Tibial artery (tissue), 4 donors: Measurements from ENCODE around the gene CCDC91.

ENCODE experiments used
- DNase-seq, 2 donors: peaks; one replicate each; pipeline ENCODE4 v3.0.0-alpha.2; 2019
- H3K27ac ChIP-seq, 2 donors: fragments of 200-600 bp; sonication (generic) in 1 of 2; 1 replicate in 1 of 2; 2 replicates in 1 of 2; pipeline ENCODE4 v1.5.1; 2018 to 2019; ENCODE audit warnings: mild to moderate bottlenecking in 1 of 2
- H3K27me3 ChIP-seq, 2 donors: fragments of 200-600 bp; sonication (generic) in 1 of 2; one replicate each; pipeline versions ENCODE4 v1.5.1 to v1.6.0; 2016 to 2019
- H3K36me3 ChIP-seq, 3 donors: fragments of 200-600 bp; sonication (generic) in 2 of 3; one replicate each; pipeline ENCODE4 v1.5.1; 2016 to 2019; ENCODE audit warnings: mild to moderate bottlenecking in 2 of 3
- H3K4me1 ChIP-seq, 4 donors: fragments of 200-600 bp; sonication (generic) in 2 of 4; 1 replicate in 3 of 4; 2 replicates in 1 of 4; pipeline ENCODE4 v1.5.1; 2016 to 2019
- H3K4me3 ChIP-seq, 2 donors: fragments of 200-600 bp; sonication (generic) in 1 of 2; 1 replicate in 1 of 2; 2 replicates in 1 of 2; pipeline ENCODE4 v1.5.1; 2018 to 2019; ENCODE audit warnings: mild to moderate bottlenecking in 2 of 2
- H3K9me3 ChIP-seq, 3 donors: fragments of 200-600 bp; sonication (generic) in 1 of 3; one replicate each; pipeline ENCODE4 v1.5.1; 2016 to 2019
- intact Hi-C: fragments of 100-400 bp; cut with DNase I; formaldehyde crosslinking; loops from one replicate; pipeline ENCODE4 v1.15.0; 2023; ENCODE audit warnings: low total_unique reads
- TF ChIP-seq, protein P1 (sequence below), 2 experiments: fragments of 200-600 bp in 1 of 2; fragments of 450-650 bp in 1 of 2; IDR thresholded peaks; one replicate each; pipeline ENCODE4 v1.5.1; 2017 to 2019; ENCODE audit warnings: antibody characterized with exemption in 2 of 2, mild to moderate bottlenecking in 1 of 2, moderate library complexity in 1 of 2

Gene CCDC91

DNA sequence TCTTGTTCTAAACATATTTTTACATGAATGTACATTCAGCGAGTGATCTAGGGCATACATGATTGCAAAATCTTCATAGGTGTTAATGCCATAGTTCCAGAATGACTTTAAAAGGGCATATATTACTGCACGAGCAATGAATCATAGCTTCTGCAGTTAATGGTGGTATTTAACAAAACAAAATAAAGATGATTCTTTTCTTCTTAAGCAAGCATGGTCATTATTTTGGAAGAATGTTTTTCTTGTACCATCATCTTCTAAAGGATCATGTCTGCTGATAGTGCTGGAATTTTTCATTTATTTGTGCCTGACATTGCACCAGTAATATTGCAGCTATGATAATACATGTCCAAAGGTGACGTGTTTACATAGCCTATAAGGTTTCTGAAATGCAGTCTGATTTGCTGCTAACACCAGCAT lies 388.6 kb downstream of the CCDC91 start:
- Histone ChIP-seq H3K27me3 (no peaks in the 10 kb centered on the region), H3K36me3 (no peaks in the 10 kb centered on the region), H3K9me3 (no peaks in the 10 kb centered on the region), H3K4me3 (no peak overlapping the region), H3K4me1 (no peaks in the 10 kb centered on the region), H3K27ac (no peak overlapping the region)
- DNase-seq = no peak
- intact Hi-C loops = no loop called here
- TF ChIP-seq, protein P1, sequence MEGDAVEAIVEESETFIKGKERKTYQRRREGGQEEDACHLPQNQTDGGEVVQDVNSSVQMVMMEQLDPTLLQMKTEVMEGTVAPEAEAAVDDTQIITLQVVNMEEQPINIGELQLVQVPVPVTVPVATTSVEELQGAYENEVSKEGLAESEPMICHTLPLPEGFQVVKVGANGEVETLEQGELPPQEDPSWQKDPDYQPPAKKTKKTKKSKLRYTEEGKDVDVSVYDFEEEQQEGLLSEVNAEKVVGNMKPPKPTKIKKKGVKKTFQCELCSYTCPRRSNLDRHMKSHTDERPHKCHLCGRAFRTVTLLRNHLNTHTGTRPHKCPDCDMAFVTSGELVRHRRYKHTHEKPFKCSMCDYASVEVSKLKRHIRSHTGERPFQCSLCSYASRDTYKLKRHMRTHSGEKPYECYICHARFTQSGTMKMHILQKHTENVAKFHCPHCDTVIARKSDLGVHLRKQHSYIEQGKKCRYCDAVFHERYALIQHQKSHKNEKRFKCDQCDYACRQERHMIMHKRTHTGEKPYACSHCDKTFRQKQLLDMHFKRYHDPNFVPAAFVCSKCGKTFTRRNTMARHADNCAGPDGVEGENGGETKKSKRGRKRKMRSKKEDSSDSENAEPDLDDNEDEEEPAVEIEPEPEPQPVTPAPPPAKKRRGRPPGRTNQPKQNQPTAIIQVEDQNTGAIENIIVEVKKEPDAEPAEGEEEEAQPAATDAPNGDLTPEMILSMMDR (IDR thresholded peaks at IDR 0.05) = no peak

DNA sequence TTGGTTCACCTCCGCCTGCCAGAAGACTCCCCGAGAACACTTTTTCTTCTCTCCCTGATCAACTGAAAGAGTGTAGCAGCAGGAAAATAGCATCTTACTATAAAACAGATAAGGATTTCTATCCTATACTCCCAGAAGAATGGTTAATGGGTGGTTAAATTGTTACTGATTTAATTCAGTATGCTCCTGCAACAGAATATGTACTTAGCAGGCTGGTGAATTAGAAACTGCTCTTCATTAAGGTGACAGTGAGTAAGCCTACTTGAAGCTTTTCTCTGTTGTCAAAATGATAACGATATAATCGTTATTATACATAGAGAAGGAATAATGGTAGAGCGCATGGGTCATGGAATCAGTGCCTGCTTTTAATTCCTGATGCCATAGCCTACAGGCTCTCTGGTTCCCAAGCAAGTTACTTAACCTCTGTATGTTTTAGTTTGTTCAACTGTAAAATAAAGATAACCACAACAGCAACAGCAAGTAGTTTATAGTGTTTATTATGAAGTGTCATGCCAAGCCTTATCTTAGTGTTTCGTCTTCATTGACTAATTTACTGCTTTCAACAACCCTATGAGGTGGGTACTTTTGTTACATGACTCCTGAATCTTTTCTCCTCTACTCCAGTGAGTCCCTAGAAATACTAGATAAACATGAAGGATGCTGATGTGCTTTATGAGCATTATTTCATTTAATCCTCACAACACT lies 392.6 kb downstream of the CCDC91 start:
- DNase-seq = no peak
- TF ChIP-seq, protein P1 (IDR thresholded peaks at IDR 0.05) = no peak
- Histone ChIP-seq H3K27me3 (no peaks in the 10 kb centered on the region), H3K4me3 (no peak overlapping the region), H3K4me1 (no peaks in the 10 kb centered on the region), H3K27ac (no peak overlapping the region), H3K36me3 (no peaks in the 10 kb centered on the region), H3K9me3 (no peaks in the 10 kb centered on the region)
- intact Hi-C loops = no loop called here

DNA sequence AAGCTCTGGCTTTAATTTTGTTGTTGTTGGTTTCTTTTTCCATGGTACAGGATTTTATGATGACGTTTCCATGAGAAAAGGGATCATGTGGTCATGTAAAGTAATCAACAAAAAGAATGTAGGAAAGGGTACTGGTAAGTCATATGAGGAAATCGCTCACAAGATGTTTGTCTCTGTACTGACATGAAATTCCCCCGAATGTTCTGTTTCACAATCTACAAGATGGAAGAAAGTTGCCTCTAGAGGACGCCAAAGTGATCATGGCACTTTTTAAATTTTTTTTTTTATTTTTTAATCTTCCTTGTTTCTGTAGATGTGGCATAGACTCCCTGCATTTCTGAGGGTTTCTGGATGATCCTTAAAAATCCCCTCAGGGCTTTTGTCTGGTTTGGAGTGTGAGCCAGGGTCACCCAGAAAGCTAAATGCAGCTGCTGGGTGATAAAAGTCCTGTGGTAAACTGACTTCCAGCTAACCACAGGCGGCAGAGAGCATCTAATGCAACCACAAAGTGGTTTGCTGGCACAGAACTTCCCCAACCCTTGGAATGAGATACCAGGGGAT lies 393.5 kb downstream of the CCDC91 start:
- TF ChIP-seq, protein P1 (IDR thresholded peaks at IDR 0.05) = no peak
- intact Hi-C loops = no loop called here
- no peak overlapping the region for H3K4me3 ChIP-seq

DNA sequence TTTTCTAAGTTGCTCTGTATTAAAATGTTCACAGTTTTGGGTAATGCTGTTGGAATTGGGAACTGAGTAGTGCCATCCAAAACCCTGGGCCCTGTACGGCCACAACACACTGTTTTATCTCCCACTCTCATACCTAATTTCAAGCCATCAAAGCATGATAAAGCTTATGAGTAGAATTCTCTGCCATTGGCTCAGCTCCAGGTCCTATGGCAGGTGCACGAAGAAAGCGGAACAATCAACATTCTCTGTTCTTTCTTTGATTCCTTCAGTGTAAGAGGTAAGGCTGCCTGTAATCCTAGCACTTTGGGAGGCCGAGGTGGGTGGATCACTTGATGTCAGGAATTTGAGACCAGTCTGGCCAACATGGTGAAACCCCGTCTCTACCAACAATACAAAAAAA lies 394.9 kb downstream of the CCDC91 start:
- DNase-seq = no peak
- Histone ChIP-seq H3K4me3 (no peak overlapping the region), H3K36me3 (no peaks in the 10 kb centered on the region), H3K4me1 (no peaks in the 10 kb centered on the region), H3K9me3 (peaks cover 0 to 2% (median 0%) of the 10 kb centered on the region in 3 donors), H3K27ac (no peak overlapping the region), H3K27me3 (no peaks in the 10 kb centered on the region)
- TF ChIP-seq, protein P1 (IDR thresholded peaks at IDR 0.05) = no peak
- intact Hi-C loops = no loop called here

More for the DNA sequence above, 393.5 kb downstream of the CCDC91 start:
- DNase-seq = no peak
- H3K27ac ChIP-seq = no peak overlapping the region
- H3K4me1 ChIP-seq = no peaks in the 10 kb centered on the region
- H3K9me3 ChIP-seq = no peaks in the 10 kb centered on the region
- no peaks in the 10 kb centered on the region for H3K36me3 ChIP-seq
- H3K27me3 ChIP-seq = no peaks in the 10 kb centered on the region

DNA sequence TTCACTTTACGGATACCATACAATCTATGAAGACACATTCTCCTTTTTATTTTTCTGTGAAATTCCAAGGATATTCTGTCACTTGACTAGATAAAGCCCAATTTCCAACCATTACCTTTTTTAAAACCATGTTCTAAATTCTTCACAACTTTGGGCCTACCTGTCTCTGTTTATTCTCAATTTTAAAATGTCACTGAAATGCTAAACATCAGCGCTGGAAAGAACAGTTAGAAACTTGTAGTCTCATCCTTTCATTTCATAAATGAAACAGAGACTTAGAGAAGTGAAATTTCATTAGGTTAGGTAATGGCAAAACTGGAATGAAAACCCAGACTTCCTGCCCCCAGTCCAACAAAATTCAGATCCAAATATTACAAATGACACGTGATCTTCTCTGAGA lies 396.2 kb downstream of the CCDC91 start:
- Histone ChIP-seq H3K9me3 (peaks cover 0 to 2% (median 0%) of the 10 kb centered on the region in 3 donors), H3K36me3 (no peaks in the 10 kb centered on the region), H3K27ac (no peak overlapping the region), H3K27me3 (no peaks in the 10 kb centered on the region), H3K4me1 (no peaks in the 10 kb centered on the region), H3K4me3 (no peak overlapping the region)
- TF ChIP-seq, protein P1 (IDR thresholded peaks at IDR 0.05) = no peak
- DNase-seq = no peak
- intact Hi-C loops = no loop called here
